Activated CD8-positive, alpha-beta memory T cell treated with anti-CD3 and anti-CD28 coated beads, Interleukin-2, amount 10 ng/mL, durations not matched to agents 7 days and 5 days (primary cell): ENCODE measurements around the gene UNC5B. TPM values are rescaled to one million over a fixed set of nuclear protein-coding genes. Genes with fewer than 3 reads are reported as not detected.
A peak's percentile ranks its signal among the peaks of the same experiment; 100 is the strongest.

Experiments used
- ATAC-seq: fragments of 150-1000 bp; cut with Tn5 transposase; one replicate; pipeline ENCODE4 v1.10.0; 2021; ENCODE audit warnings: moderate library complexity
- CTCF ChIA-PET: fragments of 350-600 bp; sonication (Branson Sonifier 250); formaldehyde crosslinking; loops from one replicate; lab custom pipeline; 2021; ENCODE audit warnings: antibody characterized with exemption; lab: Charles Lee
- DNase-seq: peaks from one replicate; pipeline ENCODE4 v3.0.0-alpha.2; 2020
- H3K27ac Mint-ChIP-seq: one replicate; pipeline ENCODE4 v1.8.0; 2021; ENCODE audit warnings: mild to moderate bottlenecking, mixed read lengths
- H3K27me3 Mint-ChIP-seq: one replicate; pipeline ENCODE4 v1.8.0; 2021; ENCODE audit warnings: mixed read lengths
- H3K36me3 Mint-ChIP-seq: one replicate; pipeline ENCODE4 v1.8.0; 2021; ENCODE audit warnings: mild to moderate bottlenecking, mixed read lengths
- H3K4me1 Mint-ChIP-seq: one replicate; pipeline ENCODE4 v1.8.0; 2021; ENCODE audit warnings: mixed read lengths
- H3K4me3 Mint-ChIP-seq: one replicate; pipeline ENCODE4 v1.8.0; 2021; ENCODE audit warnings: mild to moderate bottlenecking, moderate library complexity, mixed read lengths
- H3K9me3 Mint-ChIP-seq: one replicate; pipeline ENCODE4 v1.8.0; 2022; ENCODE audit warnings: low read depth, mixed read lengths
- total RNA-seq, 2 experiments: library from RNA; stranded (reverse); gene quantifications; one replicate each; pipeline ENCODE4 v1.2.3, GENCODE V29; 2021

UNC5B gene
- total RNA-seq, 2 experiments from 2014 or later = 0.06 TPM; not detected in 1

GRCh38 chr10:71234004-71234894 is 21.9 kb downstream of the UNC5B start:
- ATAC-seq (no peak), DNase-seq (no peak)
- Mint-ChIP-seq H3K9me3 (no peaks in the 10 kb centered on the region), H3K36me3 (no peaks in the 10 kb centered on the region), H3K27me3 (peaks cover 3% of the 10 kb centered on the region), H3K27ac (no peak overlapping the region), H3K4me1 (no peaks in the 10 kb centered on the region), H3K4me3 (no peak overlapping the region)
- CTCF ChIA-PET = interaction anchor here (1.3 kb wide), 1 partner anchor 50 kb away, joined by 4 read pairs; no protein-coding TSS in a partner anchor

GRCh38 chr10:71234970-71235685 is 22.8 kb downstream of the UNC5B start:
- Mint-ChIP-seq H3K4me3 (no peak overlapping the region), H3K36me3 (no peaks in the 10 kb centered on the region), H3K4me1 (no peaks in the 10 kb centered on the region), H3K27me3 (peaks cover 3% of the 10 kb centered on the region), H3K27ac (no peak overlapping the region), H3K9me3 (no peaks in the 10 kb centered on the region)
- ATAC-seq = peak; percentile 30
- CTCF ChIA-PET = interaction anchor here (1.3 kb wide), 1 partner anchor 49 kb away, joined by 4 read pairs; no protein-coding TSS in a partner anchor
- no peak for DNase-seq

- CTCF ChIA-PET = no interaction called here
- no peak for ATAC-seq
- Mint-ChIP-seq H3K36me3 (no peaks in the 10 kb centered on the region), H3K4me1 (no peaks in the 10 kb centered on the region), H3K9me3 (no peaks in the 10 kb centered on the region), H3K27ac (no peak overlapping the region), H3K27me3 (peaks cover 3% of the 10 kb centered on the region), H3K4me3 (no peak overlapping the region)
- DNase-seq = no peak
Observed at GRCh38 chr10:71235808-71236207, 23.4 kb downstream of the UNC5B start.

DNA sequence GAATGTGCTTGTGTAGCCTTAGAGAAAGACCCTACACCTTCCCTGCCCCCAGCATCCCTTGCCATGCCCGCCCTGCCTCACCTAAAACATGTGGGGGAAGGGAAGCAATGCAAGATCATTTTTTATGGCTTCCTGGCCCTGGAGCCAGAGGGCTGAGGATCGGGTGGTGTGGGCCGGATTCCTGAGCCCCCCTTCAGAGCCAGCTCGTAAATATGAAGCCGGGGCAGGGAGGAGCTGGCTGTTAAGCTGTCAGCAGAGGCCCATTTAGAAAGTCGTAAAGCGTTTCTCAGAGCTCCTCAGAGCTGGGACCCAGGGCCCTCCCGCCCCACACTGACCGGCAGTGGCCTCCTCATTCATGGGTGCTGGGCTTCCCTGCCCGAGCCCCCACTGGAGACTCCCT is 23.9 kb downstream of the UNC5B start:
- H3K4me3 Mint-ChIP-seq = no peak overlapping the region
- DNase-seq (no peak), ATAC-seq (no peak)
- H3K9me3 Mint-ChIP-seq = no peaks in the 10 kb centered on the region
- CTCF ChIA-PET = no interaction called here
- no peaks in the 10 kb centered on the region for H3K36me3 Mint-ChIP-seq
- H3K27me3 Mint-ChIP-seq = peaks cover 4% of the 10 kb centered on the region
- no peak overlapping the region for H3K27ac Mint-ChIP-seq
- H3K4me1 Mint-ChIP-seq = no peaks in the 10 kb centered on the region

GRCh38 chr10:71236822-71237682 is 24.7 kb downstream of the UNC5B start:
- no peaks in the 10 kb centered on the region for H3K9me3 Mint-ChIP-seq
- H3K4me1 Mint-ChIP-seq = no peaks in the 10 kb centered on the region
- no peaks in the 10 kb centered on the region for H3K36me3 Mint-ChIP-seq
- no peak for DNase-seq
- no peak for ATAC-seq
- H3K4me3 Mint-ChIP-seq = no peak overlapping the region
- H3K27me3 Mint-ChIP-seq = peaks cover 4% of the 10 kb centered on the region
- CTCF ChIA-PET = no interaction called here
- no peak overlapping the region for H3K27ac Mint-ChIP-seq

DNA sequence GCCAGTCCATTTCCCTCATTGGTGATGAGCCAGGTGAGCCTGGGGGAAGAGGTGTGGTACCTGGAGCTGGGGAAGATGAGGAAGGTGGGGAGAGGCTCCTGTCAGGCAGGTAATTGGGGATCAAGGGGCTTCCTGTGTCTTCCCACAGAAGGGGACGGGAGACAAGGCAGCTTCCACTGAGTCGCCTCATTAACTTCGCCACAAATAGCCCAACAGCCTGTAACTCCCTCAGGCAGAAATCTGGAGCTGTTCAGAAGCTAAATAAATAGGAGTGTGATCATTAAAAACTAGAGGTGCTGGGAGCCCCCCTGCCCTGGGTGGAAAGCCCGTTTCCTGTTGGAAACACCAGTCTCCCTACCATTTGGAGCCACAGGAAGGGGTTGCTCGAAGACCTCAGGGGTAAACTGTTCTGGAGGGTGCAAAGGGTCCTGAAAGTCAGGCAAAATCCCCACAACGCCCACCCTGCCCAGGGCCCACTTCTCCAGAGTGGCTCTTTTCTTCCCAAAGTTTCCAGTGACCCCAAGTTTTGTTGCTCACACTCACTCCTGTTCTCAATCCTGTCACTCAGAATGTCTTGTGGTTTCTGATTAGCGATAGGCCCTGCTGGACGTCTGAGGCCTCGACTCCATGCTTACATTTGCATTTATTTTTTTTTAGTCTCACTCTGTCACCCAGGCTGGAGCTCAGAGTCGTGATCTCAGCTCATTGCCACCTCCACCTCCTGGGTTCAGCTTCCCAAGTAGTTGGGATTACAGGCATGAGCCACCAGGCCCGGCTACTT is 25.7 kb downstream of the UNC5B start:
- Mint-ChIP-seq H3K4me1 (no peaks in the 10 kb centered on the region), H3K27me3 (peaks cover 2% of the 10 kb centered on the region), H3K9me3 (no peaks in the 10 kb centered on the region), H3K36me3 (no peaks in the 10 kb centered on the region), H3K4me3 (no peak overlapping the region), H3K27ac (no peak overlapping the region)
- no peak for DNase-seq
- no peak for ATAC-seq
- CTCF ChIA-PET = no interaction called here

- CTCF ChIA-PET = no interaction called here
- no peak overlapping the region for H3K27ac Mint-ChIP-seq
- no peaks in the 10 kb centered on the region for H3K4me1 Mint-ChIP-seq
- no peaks in the 10 kb centered on the region for H3K36me3 Mint-ChIP-seq
- H3K27me3 Mint-ChIP-seq = peaks cover 2% of the 10 kb centered on the region
- no peak for DNase-seq
- ATAC-seq = no peak
- no peaks in the 10 kb centered on the region for H3K9me3 Mint-ChIP-seq
- H3K4me3 Mint-ChIP-seq = no peak overlapping the region
Observed at GRCh38 chr10:71238626-71239025, 26.3 kb downstream of the UNC5B start.

DNA sequence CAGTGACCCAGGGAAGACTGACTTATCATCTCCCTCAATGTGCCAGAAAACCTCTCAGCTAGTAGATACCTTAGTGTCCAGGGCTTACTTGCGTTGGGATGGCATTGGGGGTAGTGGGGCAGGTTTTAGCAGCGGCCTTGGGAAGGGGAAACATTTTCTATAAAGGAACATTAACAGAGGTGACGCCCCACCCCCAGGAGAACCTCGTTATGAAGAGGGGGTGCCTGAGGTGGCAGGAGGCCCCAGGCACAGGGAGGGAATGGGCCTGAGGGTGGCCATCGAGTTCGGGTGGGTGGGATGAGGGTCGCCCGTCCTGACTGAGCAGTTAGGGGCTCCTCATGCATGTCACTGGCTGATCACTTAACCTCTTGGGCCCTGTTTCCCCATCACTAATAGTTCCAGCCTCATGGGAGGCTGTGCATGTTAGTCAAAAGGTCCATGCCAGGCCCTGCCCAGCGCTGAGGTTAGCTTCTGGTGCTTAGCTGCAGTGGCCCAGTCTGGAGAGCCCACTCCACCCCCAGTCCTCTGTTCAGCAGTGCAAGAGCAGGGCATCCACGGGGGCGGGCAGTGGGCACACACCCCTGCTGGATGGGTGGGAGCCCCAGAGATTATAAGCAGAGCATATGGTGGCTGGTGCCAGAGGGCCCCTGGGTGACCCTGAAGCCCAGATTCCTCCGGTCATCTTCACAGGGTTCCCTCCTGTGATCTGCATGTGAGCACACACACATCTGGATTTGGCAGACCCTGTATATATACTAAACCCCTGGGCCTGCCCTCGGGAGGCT is 27.0 kb downstream of the UNC5B start:
- CTCF ChIA-PET = no interaction called here
- no peak overlapping the region for H3K4me3 Mint-ChIP-seq
- no peaks in the 10 kb centered on the region for H3K9me3 Mint-ChIP-seq
- H3K4me1 Mint-ChIP-seq = no peaks in the 10 kb centered on the region
- H3K27ac Mint-ChIP-seq = no peak overlapping the region
- H3K27me3 Mint-ChIP-seq = peaks cover 4% of the 10 kb centered on the region
- DNase-seq = no peak
- ATAC-seq = no peak
- H3K36me3 Mint-ChIP-seq = no peaks in the 10 kb centered on the region

DNA sequence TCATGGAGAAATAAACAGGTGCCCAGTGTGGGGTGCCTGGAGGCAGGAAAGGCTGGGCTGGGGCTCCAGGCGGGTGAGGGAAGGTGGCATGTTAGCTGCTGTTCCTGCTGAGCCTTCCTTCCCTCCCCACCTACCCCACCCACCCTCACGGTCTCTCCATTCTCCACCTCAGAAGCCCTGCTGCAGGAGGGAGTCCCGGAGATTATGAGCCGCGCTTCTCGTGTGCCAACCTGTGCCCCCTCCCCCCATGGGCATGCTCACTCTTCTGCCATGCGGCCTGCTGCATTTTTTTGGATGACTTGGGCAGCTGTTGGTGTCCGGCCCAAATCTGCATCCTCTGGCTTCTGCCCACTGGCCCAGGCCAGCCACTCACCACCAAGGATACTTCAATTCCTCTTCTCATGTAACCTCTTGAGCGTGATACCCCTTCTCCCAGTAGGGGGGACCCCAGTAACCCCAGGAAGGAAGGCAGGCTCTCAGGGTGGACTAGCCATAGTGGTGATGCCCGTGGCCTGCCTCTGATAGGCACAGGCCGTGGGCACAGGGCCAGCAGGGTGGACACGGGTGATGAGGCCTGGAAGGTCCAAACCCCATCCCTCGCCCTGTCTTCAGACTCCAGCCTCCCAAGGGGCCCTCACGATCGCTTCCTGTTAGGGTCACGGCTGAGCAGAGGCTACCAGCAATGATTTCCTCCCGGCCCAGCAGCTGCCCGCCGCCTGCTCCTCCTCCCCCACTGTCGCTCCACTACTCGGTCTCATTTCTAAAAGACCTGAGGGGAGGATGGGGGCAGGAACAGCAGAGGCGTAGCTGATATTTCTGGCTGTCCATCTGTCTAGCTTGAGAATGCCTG is 27.8 kb downstream of the UNC5B start:
- DNase-seq = no peak
- no peaks in the 10 kb centered on the region for H3K4me1 Mint-ChIP-seq
- H3K9me3 Mint-ChIP-seq = no peaks in the 10 kb centered on the region
- no peak overlapping the region for H3K4me3 Mint-ChIP-seq
- peaks cover 9% of the 10 kb centered on the region for H3K27me3 Mint-ChIP-seq
- CTCF ChIA-PET = no interaction called here
- no peak for ATAC-seq
- H3K36me3 Mint-ChIP-seq = no peaks in the 10 kb centered on the region
- H3K27ac Mint-ChIP-seq = no peak overlapping the region

GRCh38 chr10:71241114-71241829 is 28.9 kb downstream of the UNC5B start:
- H3K27me3 Mint-ChIP-seq = peaks cover 9% of the 10 kb centered on the region
- CTCF ChIA-PET = no interaction called here

More at GRCh38 chr10:71241114-71241829, 28.9 kb downstream of the UNC5B start:
- Mint-ChIP-seq H3K36me3 (no peaks in the 10 kb centered on the region), H3K4me3 (no peak overlapping the region), H3K9me3 (no peaks in the 10 kb centered on the region), H3K27ac (no peak overlapping the region), H3K4me1 (no peaks in the 10 kb centered on the region)
- no peak for ATAC-seq
- no peak for DNase-seq
